SKM-1 (cell line): ENCODE measurements around the gene PIEZO2.
"Not testable (repeated sequence)": the region's sequence is repeated elsewhere in the genome, so short reads cannot be mapped to it uniquely, and the experiment has no call there.

Source experiments
- DNase-seq: peaks from one replicate; lab custom pipeline; 2025; ENCODE audit not compliant: unreplicated experiment; lab: John Stamatoyannopoulos, UW

Gene PIEZO2

GRCh38 chr18:11149441-11150270 lies at the start of gene PIEZO2:
TSS of gene PIEZO2 (minus strand) at chr18:11149569. CDS start at chr18:11148588, 981 bp downstream.
- no peak for DNase-seq

GRCh38 chr18:11183637-11184036 lies 34.3 kb upstream of the PIEZO2 start:
- no peak for DNase-seq

DNA sequence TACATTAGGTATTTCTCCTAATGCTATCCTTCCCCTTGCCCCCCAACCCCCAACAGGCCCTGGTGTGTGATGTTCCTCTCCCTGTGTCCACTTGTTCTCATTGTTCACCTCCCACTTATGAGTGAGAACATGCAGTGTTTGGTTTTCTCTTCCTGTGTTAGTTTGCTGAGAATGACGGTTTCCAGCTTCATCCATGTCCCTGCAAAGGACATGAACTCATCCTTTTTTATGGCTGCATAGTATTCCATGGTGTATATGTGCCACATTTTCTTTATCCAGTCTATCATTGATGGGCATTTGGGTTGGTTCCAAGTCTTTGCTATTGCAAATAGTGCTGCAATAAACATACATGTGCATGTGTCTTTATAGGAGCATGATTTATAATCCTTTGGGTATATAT lies 32.3 kb upstream of the PIEZO2 start:
- not testable (repeated sequence) for DNase-seq

GRCh38 chr18:11179959-11180519 lies 30.7 kb upstream of the PIEZO2 start:
- no peak for DNase-seq

GRCh38 chr18:11178951-11179549 lies 29.7 kb upstream of the PIEZO2 start:
- no peak for DNase-seq

DNA sequence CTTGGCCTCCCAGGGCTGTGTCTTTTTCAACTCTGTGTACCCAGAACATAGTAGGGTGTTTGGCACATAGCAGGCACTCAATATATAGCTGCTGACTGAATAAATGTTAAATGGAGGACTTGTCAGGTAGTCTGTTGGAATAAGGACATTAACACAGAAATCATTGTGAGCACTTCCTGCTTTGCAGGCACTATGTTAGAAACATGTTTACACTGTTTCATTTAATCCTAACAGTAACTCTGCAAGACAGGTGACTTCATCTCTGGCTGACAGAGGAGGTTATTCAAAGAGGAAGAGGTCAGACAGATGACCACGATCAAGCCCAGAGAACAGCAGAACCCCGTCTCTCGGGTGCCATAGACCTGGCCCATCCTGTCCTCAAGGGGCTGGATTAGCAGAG lies 28.0 kb upstream of the PIEZO2 start:
- no peak for DNase-seq

- DNase-seq: no peak
Observed at GRCh38 chr18:11176481-11176881, 27.1 kb upstream of the PIEZO2 start.

GRCh38 chr18:11175266-11175979 lies 26.1 kb upstream of the PIEZO2 start:
- DNase-seq: no peak

GRCh38 chr18:11174179-11174578 lies 24.8 kb upstream of the PIEZO2 start:
- not testable (repeated sequence) for DNase-seq

- DNase-seq: no peak
Observed at GRCh38 chr18:11167778-11168177, 18.4 kb upstream of the PIEZO2 start.

DNA sequence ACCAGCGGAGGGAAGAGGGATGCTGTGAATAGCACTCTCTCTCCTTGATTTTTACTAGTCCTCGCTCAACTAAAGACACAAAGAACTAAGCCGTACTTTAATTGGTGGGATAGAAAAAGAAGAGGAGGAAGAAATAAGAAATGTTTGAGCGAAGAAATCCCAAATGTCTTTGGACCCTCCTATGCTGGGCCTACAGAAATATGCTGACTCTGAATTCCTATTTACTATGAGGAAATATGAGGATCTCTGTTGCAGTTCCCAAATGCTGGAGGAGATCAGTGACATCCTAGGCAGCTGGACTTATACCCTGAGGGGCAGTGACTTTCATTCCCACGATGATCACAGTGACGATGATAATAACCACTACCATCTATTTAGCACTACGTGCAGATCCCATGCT lies 16.6 kb upstream of the PIEZO2 start:
- DNase-seq: no peak

- no peak for DNase-seq
Observed at GRCh38 chr18:11165138-11165537, 15.8 kb upstream of the PIEZO2 start.

GRCh38 chr18:11163665-11164064 lies 14.3 kb upstream of the PIEZO2 start:
- DNase-seq: no peak

- DNase-seq: no peak
Observed at GRCh38 chr18:11162889-11163288, 13.5 kb upstream of the PIEZO2 start.

GRCh38 chr18:11162462-11162861 lies 13.1 kb upstream of the PIEZO2 start:
- no peak for DNase-seq

- DNase-seq: no peak
Observed at GRCh38 chr18:11160313-11160712, 10.9 kb upstream of the PIEZO2 start.

DNA sequence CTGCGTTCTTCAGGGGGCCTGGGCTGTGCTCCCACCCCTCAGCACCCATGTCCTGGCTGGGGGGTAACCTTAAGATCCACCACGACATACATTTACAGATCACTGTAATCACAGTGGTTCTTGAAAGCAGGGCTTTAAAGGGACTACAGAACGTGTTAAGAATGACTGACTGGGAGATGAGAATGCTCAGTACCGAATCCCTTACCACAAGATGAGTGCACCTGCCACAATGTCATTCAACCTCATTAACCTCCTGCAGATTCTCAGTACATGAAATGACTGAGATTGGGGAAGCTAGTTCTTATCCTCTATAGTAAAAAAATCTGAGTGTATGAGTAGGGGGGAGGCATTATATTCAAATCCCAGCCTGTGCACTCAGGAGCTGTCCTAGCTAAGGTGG lies 10.5 kb upstream of the PIEZO2 start:
- DNase-seq: no peak

DNA sequence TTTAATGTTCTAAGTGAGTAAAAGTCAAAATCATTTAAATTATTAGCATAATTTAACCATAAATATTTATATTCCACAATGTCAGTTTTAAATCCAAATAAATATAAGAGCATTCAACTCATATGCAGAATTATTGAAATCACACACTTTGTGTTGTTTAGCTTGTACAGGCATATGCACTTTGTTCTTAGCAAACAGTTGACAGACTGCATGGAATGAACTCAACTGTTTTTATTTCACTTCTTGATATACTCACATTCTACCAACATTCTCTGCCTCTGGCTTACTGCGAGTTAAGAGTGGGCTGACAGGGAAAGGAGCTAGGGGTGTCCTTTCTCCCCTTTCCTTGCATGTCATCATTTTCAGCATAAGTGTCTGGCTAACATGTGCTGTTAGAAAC lies 7.6 kb upstream of the PIEZO2 start:
- no peak for DNase-seq

- DNase-seq: no peak
Observed at GRCh38 chr18:11155034-11155759, 5.8 kb upstream of the PIEZO2 start.

GRCh38 chr18:11154368-11154989 lies 5.1 kb upstream of the PIEZO2 start:
- DNase-seq: peak; percentile 19

- DNase-seq: no peak
Observed at GRCh38 chr18:11153097-11153496, 3.7 kb upstream of the PIEZO2 start.
